HCT116 (cell line): Measurements from ENCODE around the gene PKP3.

Experiments
- ATF3 ChIP-seq: IDR thresholded peaks from 2 replicates; pipeline ENCODE4 v1.6.1; 2012
- CTCF ChIP-seq, 3 experiments: fragments of 200-600 bp in 1 of 3; sonication (generic) in 1 of 3; IDR thresholded peaks in 2 of 3; conservative IDR thresholded peaks in 1 of 3; 2 replicates each; pipeline ENCODE4 v1.5.1; 2012 to 2017; ENCODE audit warnings: low read depth in 2 of 3, low read length in 2 of 3, antibody characterized with exemption in 1 of 3, borderline replicate concordance in 1 of 3, control low read depth in 1 of 3, mild to moderate bottlenecking in 1 of 3, mixed read lengths in 1 of 3, mixed run types in 1 of 3, moderate library complexity in 1 of 3; ENCODE audit not compliant: insufficient read depth in 1 of 3
- EZH2 ChIP-seq: fragments of 200-600 bp; sonication (generic); IDR thresholded peaks from 2 replicates; pipeline ENCODE4 v1.6.1; 2017; ENCODE audit warnings: antibody characterized with exemption, mixed run types
- EZH2phosphoT487 ChIP-seq: fragments of 200-600 bp; IDR thresholded peaks from 2 replicates; pipeline ENCODE4 v1.6.1; 2018; ENCODE audit warnings: antibody characterized with exemption, borderline replicate concordance
- JUND ChIP-seq: IDR thresholded peaks from 2 replicates; pipeline ENCODE4 v1.6.1; 2012
- YY1 ChIP-seq: IDR thresholded peaks from 2 replicates; pipeline ENCODE4 v1.6.1; 2011; ENCODE audit warnings: low read length, low read depth, moderate library complexity, mild to moderate bottlenecking; ENCODE audit not compliant: insufficient replicate concordance; ENCODE audit errors: extremely low read depth
- ZBTB33 ChIP-seq: IDR thresholded peaks from 2 replicates; pipeline ENCODE4 v1.6.1; 2011; ENCODE audit warnings: mild to moderate bottlenecking, low read length, moderate library complexity; ENCODE audit not compliant: insufficient replicate concordance; ENCODE audit errors: extremely low read depth
- ZNF274 ChIP-seq: fragments of 200-500 bp; sonication (Bioruptor generic); IDR thresholded peaks from 2 replicates; pipeline ENCODE4 v1.6.1; 2014; ENCODE audit warnings: mild to moderate bottlenecking, low read depth, low read length, inconsistent platforms
- TF ChIP-seq, protein P1 (sequence below): IDR thresholded peaks from 2 replicates; pipeline ENCODE4 v1.6.1; 2012; ENCODE audit warnings: low read depth

GRCh38 chr11:445765-446588 lies 52.0 kb downstream of the PKP3 start:
- no peak for TF ChIP-seq ATF3
- no peak for TF ChIP-seq CTCF (IDR thresholded peaks at IDR 0.05 in 2 of 3, conservative IDR thresholded peaks at IDR 0.05 in 1 of 3; ENCODE audit: borderline replicate concordance in 1 of 3, insufficient read depth in 1 of 3, low read depth in 2 of 3, low read length in 2 of 3)
- no peak for TF ChIP-seq EZH2phosphoT487
- TF ChIP-seq, protein P1, sequence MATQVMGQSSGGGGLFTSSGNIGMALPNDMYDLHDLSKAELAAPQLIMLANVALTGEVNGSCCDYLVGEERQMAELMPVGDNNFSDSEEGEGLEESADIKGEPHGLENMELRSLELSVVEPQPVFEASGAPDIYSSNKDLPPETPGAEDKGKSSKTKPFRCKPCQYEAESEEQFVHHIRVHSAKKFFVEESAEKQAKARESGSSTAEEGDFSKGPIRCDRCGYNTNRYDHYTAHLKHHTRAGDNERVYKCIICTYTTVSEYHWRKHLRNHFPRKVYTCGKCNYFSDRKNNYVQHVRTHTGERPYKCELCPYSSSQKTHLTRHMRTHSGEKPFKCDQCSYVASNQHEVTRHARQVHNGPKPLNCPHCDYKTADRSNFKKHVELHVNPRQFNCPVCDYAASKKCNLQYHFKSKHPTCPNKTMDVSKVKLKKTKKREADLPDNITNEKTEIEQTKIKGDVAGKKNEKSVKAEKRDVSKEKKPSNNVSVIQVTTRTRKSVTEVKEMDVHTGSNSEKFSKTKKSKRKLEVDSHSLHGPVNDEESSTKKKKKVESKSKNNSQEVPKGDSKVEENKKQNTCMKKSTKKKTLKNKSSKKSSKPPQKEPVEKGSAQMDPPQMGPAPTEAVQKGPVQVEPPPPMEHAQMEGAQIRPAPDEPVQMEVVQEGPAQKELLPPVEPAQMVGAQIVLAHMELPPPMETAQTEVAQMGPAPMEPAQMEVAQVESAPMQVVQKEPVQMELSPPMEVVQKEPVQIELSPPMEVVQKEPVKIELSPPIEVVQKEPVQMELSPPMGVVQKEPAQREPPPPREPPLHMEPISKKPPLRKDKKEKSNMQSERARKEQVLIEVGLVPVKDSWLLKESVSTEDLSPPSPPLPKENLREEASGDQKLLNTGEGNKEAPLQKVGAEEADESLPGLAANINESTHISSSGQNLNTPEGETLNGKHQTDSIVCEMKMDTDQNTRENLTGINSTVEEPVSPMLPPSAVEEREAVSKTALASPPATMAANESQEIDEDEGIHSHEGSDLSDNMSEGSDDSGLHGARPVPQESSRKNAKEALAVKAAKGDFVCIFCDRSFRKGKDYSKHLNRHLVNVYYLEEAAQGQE, result no peak
- no peak for TF ChIP-seq ZBTB33
- no peak for TF ChIP-seq JUND
- TF ChIP-seq EZH2, result no peak
- no peak for TF ChIP-seq ZNF274
- TF ChIP-seq YY1, result no peak
